Thymus (tissue), 14 donors: ENCODE results near the gene CLN3. TPM values are rescaled to one million over a fixed set of nuclear protein-coding genes. Genes with fewer than 3 reads are reported as not detected.
A peak's percentile ranks its signal among the peaks of the same experiment; 100 is the strongest.

ENCODE experiments used
- DNase-seq, 9 donors: peaks; one replicate each; pipeline ENCODE4 v3.0.0-alpha.2; 2013; ENCODE audit warnings: low spot score in 9 of 9, low read depth in 6 of 9, missing footprints in 1 of 9
- H3K27ac ChIP-seq, 2 donors: one replicate each; pipeline ENCODE4 v1.5.1; 2013; ENCODE audit warnings: control low read depth in 1 of 2, low read depth in 1 of 2, low read length in 1 of 2, mild to moderate bottlenecking in 1 of 2, moderate library complexity in 1 of 2
- H3K27me3 ChIP-seq, 2 donors: one replicate each; pipeline ENCODE4 v1.5.1; 2013; ENCODE audit warnings: low read length in 1 of 2; ENCODE audit not compliant: control insufficient read depth in 2 of 2, insufficient read depth in 1 of 2
- H3K36me3 ChIP-seq, 2 donors: one replicate each; pipeline ENCODE4 v1.5.1; 2013; ENCODE audit warnings: low read length in 1 of 2, mild to moderate bottlenecking in 1 of 2, moderate library complexity in 1 of 2; ENCODE audit not compliant: control insufficient read depth in 2 of 2, insufficient read depth in 2 of 2
- H3K4me1 ChIP-seq, 2 donors: one replicate each; pipeline ENCODE4 v1.5.1; 2013; ENCODE audit warnings: low read length in 2 of 2; ENCODE audit not compliant: control insufficient read depth in 2 of 2, insufficient read depth in 2 of 2
- H3K4me3 ChIP-seq, 2 donors: one replicate each; pipeline ENCODE4 v1.5.1; 2013; ENCODE audit warnings: low read length in 2 of 2, control low read depth in 1 of 2, mild to moderate bottlenecking in 1 of 2
- H3K9me3 ChIP-seq, 2 donors: one replicate each; pipeline ENCODE4 v1.5.1; 2013; ENCODE audit warnings: low read length in 1 of 2, mild to moderate bottlenecking in 1 of 2; ENCODE audit not compliant: control insufficient read depth in 2 of 2, insufficient read depth in 1 of 2
- WGBS: extraction: QIAGEN DNeasy Blood & Tissue Kit; methylation state at CpG from one replicate; pipeline ENCODE4 v1.1.7; 2013; 5-methylcytosine and 5-hydroxymethylcytosine counted together
- long read RNA-seq, 10 donors: transcript quantifications; one replicate each; lab custom pipeline, GENCODE V29; 2026
- polyA plus RNA-seq: library from polyadenylated mRNA; stranded (reverse); fragments of 200-250 nt; gene quantifications from one replicate; pipeline ENCODE4 v1.2.3, GENCODE V29; 2013
- total RNA-seq: library from RNA; stranded (reverse); fragments of 120-200 nt; gene quantifications from one replicate; pipeline ENCODE4 v1.2.4, GENCODE V29; 2013
- donor health status: healthy.

The CLN3 gene
- total RNA-seq: 6.8 TPM
- polyA plus RNA-seq: 33.4 TPM
- long read RNA-seq, donor 1: 0 reads
- long read RNA-seq, donor 2: 0 reads
- long read RNA-seq, donor 3, partial matches to known transcripts: 0 of 2 reads
- long read RNA-seq, donor 3, other reads (novel, unspliced or antisense): 0 of 2 reads
- long read RNA-seq, donor 4, partial matches to known transcripts: 5 of 6 reads
- long read RNA-seq, donor 4, other reads (novel, unspliced or antisense): 0 of 6 reads
- long read RNA-seq, donor 5, partial matches to known transcripts: 15 of 21 reads
- long read RNA-seq, donor 5, other reads (novel, unspliced or antisense): 0 of 21 reads
- long read RNA-seq, donor 6, partial matches to known transcripts: 0 of 3 reads
- long read RNA-seq, donor 6, other reads (novel, unspliced or antisense): 0 of 3 reads
- long read RNA-seq, donor 7, partial matches to known transcripts: 0 of 2 reads
- long read RNA-seq, donor 7, other reads (novel, unspliced or antisense): 0 of 2 reads
- long read RNA-seq, donor 8, partial matches to known transcripts: 0 of 4 reads
- long read RNA-seq, donor 8, other reads (novel, unspliced or antisense): 0 of 4 reads
- long read RNA-seq, donor 9, partial matches to known transcripts: 0 of 3 reads
- long read RNA-seq, donor 9, other reads (novel, unspliced or antisense): 0 of 3 reads
- long read RNA-seq, donor 10: 0 reads

- no peaks in the 10 kb centered on the region for H3K9me3 ChIP-seq
- peaks cover 18 to 23% of the 10 kb centered on the region in 2 donors for H3K36me3 ChIP-seq
- peak within 1 kb of the TSS; percentile 98 for H3K27ac ChIP-seq
- under 1% methylated on average over 21 of the region's 21 CpGs for WGBS
- H3K4me1 ChIP-seq: peaks cover 19 to 38% of the 10 kb centered on the region in 2 donors
- peak within 1 kb of the TSS; percentile 78 to 81 for H3K4me3 ChIP-seq
- H3K27me3 ChIP-seq: no peaks in the 10 kb centered on the region
- DNase-seq: peak; percentile 89 to 97 (median 94)
Measured at GRCh38 chr16:28491970-28492474, at the start of gene CLN3. Gene CLN3 (minus strand): TSS chr16:28492074. CDS start chr16:28491759, 315 bp downstream.

GRCh38 chr16:28540346-28540745, 48.5 kb upstream of the CLN3 start:
- 94% methylated on average over 3 of the region's 3 CpGs for WGBS
- Histone ChIP-seq H3K27me3 (no peaks in the 10 kb centered on the region), H3K4me3 (no peak overlapping the region), H3K4me1 (peaks cover 0 to 7% of the 10 kb centered on the region in 2 donors), H3K27ac (no peak overlapping the region), H3K9me3 (no peaks in the 10 kb centered on the region), H3K36me3 (no peaks in the 10 kb centered on the region)
- no peak for DNase-seq

- H3K4me3 ChIP-seq: peak within 1 kb of the TSS; percentile 3 to 16
- H3K27me3 ChIP-seq: no peaks in the 10 kb centered on the region
- peaks cover 0 to 11% of the 10 kb centered on the region in 2 donors for H3K4me1 ChIP-seq
- no peaks in the 10 kb centered on the region for H3K36me3 ChIP-seq
- no peaks in the 10 kb centered on the region for H3K9me3 ChIP-seq
- peak within 1 kb of the TSS; percentile 48 to 82 for H3K27ac ChIP-seq
- peak in 2 of 9 donors; percentile 24 to 41 for DNase-seq
- 89% methylated on average over 22 of the region's 22 CpGs for WGBS
Measured at GRCh38 chr16:28538733-28539596, 47.1 kb upstream of the CLN3 start, which contains the start of gene NUPR1. Gene NUPR1 (minus strand): TSS chr16:28538974. CDS start chr16:28538907, 67 bp downstream.

GRCh38 chr16:28537964-28538732, 46.3 kb upstream of the CLN3 start:
- Histone ChIP-seq H3K27me3 (no peaks in the 10 kb centered on the region), H3K4me3 (peak overlapping the region; percentile 3 to 16), H3K36me3 (no peaks in the 10 kb centered on the region), H3K9me3 (no peaks in the 10 kb centered on the region), H3K27ac (peak overlapping the region; percentile 32 to 77), H3K4me1 (peaks cover 0 to 7% of the 10 kb centered on the region in 2 donors)
- 92% methylated on average over 13 of the region's 13 CpGs for WGBS
- no peak for DNase-seq

GRCh38 chr16:28537076-28537475, 45.2 kb upstream of the CLN3 start:
- H3K36me3 ChIP-seq: no peaks in the 10 kb centered on the region
- H3K4me1 ChIP-seq: peaks cover 0 to 7% of the 10 kb centered on the region in 2 donors
- H3K27ac ChIP-seq: peak overlapping the region in 1 of 2 donors; percentile 32
- 90% methylated on average over 6 of the region's 6 CpGs for WGBS
- DNase-seq: peak in 2 of 9 donors; percentile 8 to 32
- no peaks in the 10 kb centered on the region for H3K27me3 ChIP-seq
- H3K9me3 ChIP-seq: no peaks in the 10 kb centered on the region
- peak overlapping the region; percentile 3 to 16 for H3K4me3 ChIP-seq

- peaks cover 0 to 7% of the 10 kb centered on the region in 2 donors for H3K4me1 ChIP-seq
- DNase-seq: no peak
- no peak overlapping the region for H3K4me3 ChIP-seq
- H3K27ac ChIP-seq: no peak overlapping the region
- WGBS: 90% methylated on average over 5 of the region's 5 CpGs
- no peaks in the 10 kb centered on the region for H3K9me3 ChIP-seq
- no peaks in the 10 kb centered on the region for H3K27me3 ChIP-seq
- H3K36me3 ChIP-seq: no peaks in the 10 kb centered on the region
Measured at GRCh38 chr16:28534542-28535373, 42.9 kb upstream of the CLN3 start.

GRCh38 chr16:28532940-28533647, 41.2 kb upstream of the CLN3 start:
- Histone ChIP-seq H3K9me3 (no peaks in the 10 kb centered on the region), H3K27me3 (no peaks in the 10 kb centered on the region), H3K27ac (no peak overlapping the region), H3K4me1 (peaks cover 0 to 7% of the 10 kb centered on the region in 2 donors), H3K4me3 (no peak overlapping the region), H3K36me3 (no peaks in the 10 kb centered on the region)
- DNase-seq: no peak
- WGBS: 96% methylated on average over 5 of the region's 5 CpGs
